ENCODE results near the gene ABHD10.
A peak's percentile ranks its signal among the peaks of the same experiment; 100 is the strongest.

ABHD10 gene

DNA sequence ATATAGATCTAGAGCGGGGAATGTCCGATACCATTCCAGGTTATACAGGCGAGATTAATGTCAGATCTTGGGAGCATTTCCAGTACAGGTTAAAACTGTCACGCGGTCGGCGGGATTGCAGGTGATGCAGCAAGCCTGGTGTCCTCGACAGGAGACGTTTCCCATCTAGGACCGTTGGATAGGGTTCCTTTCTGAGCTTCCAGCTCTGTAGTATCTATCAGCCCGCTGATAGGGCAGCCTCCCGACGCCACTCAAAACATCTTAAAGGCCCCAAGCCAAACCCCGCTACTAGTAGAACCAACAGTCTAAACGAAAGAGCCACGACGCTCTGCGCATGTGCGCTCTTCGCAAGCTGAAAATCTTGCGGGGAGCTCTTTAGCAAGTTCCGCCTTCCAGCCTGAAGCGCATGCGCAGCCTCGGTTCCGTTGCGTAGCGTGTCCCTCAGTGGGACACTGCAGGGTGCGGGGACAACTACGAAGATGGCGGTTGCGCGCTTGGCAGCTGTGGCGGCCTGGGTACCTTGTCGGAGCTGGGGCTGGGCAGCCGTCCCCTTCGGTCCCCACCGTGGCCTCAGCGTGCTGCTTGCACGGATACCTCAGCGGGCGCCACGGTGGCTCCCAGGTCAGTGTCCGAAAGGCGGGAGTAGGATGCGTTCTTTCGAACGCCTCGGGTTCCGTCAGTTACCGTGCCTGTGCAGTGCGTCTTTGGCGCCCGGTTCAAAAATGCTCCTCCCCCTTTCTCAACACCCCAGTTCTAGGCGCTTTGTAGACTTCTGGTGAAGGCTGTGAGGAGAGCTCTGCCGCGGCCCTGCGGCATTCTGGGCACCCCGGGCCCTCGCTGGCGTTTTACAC, at the start of gene ABHD10:
Gene ABHD10 (plus strand): TSS at position 444 of the 851 bp plus-strand sequence. CDS start 36 bp downstream, at position 480.
- peak; percentile 93 for DNase-seq

DNA sequence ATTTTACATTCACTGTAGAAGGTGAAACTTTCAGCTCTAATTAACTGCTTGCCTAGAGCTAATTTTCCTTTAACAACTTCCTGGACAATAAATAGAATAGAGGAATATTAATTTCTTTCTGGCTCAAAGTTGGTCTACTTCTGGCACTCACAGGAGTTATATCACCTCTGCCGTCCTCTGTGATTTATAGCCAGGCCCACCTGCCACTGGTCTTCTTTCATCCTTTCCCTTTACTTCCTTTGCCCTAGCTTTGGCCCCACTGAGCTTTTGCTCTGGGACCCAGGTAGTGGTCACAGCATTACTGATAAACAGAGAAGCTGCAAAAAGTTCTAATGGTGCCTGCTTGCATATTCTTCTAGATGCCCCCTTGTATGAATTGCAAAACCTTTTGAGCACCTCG, 49.3 kb upstream of the ABHD10 start:
- no peak for DNase-seq

DNA sequence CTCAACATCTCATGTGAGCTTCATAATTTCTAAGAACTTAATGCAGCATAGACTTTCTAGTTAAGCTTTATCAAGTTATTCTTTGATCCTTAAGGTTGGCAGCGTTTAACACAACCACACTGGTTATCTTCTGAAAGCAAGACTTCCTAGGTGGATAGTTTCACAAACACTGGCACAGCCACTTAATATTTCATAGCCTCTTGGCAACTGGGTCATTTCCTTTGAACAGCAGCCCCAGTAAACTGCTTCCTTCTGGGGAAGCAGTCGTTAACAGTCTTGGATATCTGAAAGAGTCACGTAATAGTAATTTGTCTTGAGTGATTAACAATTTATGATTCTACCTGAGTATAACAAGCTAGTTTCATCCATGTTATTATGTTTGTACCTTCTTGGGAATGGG, 45.9 kb upstream of the ABHD10 start:
- DNase-seq = no peak

DNA sequence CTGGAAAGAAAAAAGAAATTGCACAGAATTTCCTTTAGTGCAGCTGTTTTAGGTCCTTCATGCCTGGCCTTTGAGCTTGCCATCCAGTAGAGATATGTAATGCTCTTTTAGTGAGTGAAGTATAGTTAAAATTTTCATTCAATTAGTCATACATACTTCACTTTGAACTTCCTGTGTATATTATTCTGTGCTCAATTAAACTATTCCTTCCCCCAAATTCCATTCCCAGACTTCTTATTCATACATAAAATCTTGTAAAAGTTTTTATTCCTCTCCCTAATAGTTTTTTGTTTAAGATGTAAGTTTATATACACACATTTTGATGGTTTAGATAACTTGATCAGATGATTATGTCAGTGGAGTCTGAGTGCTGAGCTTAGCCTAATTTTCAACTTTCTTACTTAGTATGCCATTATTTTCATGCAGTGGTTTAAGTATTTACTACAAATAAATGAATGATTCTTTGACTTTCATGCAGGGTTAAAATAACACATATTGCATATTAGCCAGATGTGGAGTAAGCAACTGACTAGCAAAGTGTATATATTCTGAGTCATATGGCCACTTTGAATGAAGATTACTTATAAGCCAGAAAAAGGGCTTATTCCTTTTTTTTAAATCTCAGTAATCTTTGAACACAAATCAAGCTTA, 42.5 kb upstream of the ABHD10 start:
- no peak for DNase-seq

DNA sequence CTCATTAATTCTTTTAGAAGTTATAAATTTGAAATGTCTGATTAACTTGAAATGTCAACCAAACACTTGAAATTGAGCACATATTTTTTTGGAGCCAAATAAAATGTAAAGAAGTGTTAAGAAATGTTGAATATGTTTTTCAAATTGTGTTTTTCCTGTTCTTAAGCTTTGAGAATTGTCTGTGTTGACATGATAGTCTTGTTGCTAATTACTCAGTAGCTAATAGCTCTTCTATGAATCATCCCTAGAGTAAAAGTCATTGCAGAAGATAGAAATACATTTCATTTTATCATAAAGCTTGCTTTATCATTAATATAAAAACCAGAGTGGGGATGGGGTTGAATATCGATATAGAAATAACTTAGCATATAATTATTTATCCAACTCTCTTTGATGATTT, 41.9 kb upstream of the ABHD10 start:
- DNase-seq = no peak

DNA sequence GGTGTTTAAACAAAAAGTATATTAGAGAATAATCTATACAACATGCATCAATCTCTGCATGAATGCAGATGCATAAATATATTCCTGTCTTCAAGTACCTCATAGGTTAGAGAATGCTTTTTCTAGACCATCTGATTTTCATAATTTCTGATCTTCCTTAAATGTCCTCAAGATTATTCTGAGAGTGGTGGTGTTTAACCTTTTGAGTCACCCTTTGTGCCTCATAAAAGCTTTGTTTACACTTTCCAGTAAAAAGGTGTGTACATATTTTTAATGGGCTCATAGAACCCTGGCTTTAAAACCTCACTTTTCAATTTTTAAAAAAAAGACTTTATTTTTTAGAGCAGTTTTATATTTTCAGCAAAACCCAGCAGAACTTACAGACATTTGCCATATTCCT, 41.0 kb upstream of the ABHD10 start:
- no peak for DNase-seq

DNA sequence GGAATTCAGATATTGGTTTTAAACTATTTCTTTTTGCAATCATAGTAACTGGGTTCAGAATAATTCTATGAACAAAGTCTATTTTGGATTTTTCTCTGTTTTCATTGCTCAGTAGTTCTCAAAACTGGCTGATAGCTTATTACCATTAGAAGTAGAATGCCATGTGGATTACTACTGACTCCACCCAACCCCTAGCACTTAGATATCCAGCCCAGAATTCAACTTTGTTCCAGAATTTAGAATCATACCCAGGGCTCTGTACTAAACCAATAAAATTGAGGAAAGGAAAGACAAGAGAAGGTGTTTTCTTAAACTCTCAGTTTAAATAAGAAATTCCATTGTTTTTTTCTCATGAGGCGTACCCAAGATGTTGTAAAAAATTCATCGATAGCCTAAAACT, 39.0 kb upstream of the ABHD10 start:
- DNase-seq = no peak

DNA sequence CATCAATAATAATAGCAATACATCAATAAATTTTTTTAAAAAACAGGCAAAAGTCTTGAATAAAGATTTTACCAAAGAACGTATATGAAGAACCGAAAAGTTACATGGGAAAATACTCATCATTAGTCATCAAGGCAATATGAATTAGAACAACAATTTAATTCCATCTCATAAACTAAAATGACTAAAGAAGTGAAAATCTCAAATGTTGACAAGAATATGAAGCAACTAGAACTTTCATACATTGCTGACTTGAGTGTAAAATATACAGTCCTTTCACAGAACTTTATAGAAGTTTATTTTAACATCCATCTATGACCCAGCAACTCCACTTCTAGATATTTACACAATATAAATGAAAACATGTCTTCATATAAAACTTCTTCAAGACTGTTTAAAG, 35.3 kb upstream of the ABHD10 start:
- no peak for DNase-seq

DNA sequence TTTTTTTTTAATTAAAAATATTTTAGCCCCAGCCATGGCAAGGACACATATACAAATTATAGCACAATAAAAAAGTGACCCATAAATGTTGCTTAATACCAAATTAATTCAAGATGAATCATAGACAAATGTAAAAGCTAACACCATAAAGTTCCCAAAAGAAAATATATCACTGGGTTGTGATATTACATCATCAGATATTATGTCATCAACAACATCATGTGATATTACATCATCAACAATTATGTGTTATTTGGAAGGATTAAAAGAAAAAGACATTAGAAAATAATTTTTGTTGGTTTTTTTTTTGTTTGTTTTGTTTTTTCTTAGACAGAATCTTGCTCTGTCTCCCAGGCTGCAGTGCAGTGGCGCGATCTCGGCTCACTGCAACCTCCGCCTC, 34.5 kb upstream of the ABHD10 start:
- no peak for DNase-seq

DNA sequence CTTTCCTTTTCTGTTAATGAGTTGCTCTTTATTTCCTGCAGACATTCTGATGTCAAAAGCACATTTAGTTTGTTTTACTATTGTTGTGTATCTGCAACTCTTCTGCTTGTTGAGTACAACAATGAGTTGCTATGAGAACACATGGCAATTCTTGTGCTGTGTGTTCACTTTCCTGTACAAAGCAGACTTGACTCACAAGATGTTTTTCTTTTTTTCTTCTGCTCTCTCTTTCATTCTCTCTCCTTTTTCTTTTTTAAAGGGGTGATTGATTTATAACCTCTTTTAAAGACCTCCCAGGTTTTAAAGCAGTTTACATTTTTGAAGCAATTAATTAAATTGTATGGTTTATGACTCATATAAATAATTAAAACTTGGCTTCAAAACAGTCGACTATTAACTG, 31.6 kb upstream of the ABHD10 start:
- no peak for DNase-seq

DNA sequence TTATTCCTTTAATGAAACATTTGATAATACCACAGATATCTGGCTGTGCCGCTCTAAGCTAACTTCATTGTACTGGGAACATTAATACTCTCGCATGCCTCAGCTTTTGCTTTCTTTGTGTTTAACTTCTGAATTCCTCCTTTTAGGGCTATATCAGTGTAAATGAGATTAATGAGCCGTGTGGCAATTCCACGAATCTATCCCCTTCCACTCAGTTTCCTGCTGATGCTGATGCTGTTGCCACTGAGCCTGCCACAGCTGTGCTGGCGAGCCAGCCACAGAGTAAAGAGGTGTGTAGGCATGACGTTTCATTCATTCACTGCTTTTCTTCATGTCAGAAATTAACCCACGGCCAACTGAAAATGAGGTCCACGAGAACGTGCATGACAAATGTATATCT, 30.0 kb upstream of the ABHD10 start:
- no peak for DNase-seq

DNA sequence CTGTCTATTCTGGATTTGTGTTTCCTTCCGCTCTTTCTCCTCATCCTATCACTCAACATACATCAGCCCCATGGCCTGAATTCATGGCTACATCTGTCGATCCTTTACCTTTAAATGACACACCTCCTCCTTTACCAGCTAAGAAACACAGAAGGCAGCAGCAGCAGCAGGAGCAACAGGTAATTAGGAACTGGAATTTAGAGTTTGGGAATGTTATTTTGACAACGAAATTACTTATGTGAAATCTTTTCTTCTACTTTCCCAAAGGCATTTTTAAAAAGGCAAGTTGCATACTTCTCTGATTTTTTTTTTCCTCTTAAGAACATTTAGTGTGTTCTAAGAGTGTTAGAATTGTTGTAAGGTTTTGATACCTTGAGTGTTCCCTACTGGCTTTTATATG, 29.1 kb upstream of the ABHD10 start:
- no peak for DNase-seq

DNA sequence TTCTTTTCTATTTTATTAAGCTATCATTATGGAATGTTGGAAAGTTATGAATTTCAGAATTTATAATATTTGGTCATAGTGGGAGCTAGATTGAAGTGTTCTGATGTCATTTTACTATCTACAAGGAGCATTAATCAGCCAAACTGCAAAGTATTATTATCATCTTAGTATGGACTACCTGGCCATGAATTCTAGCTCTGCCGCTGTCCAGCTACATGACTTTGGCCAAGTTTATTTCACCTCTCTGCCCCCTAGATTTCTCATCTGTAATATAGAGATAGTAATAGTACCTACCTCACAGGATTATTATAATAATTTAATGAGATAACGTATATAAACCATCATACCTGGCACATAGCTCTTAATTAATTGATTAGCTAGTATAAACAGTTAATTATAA, 27.8 kb upstream of the ABHD10 start:
- DNase-seq = no peak

DNA sequence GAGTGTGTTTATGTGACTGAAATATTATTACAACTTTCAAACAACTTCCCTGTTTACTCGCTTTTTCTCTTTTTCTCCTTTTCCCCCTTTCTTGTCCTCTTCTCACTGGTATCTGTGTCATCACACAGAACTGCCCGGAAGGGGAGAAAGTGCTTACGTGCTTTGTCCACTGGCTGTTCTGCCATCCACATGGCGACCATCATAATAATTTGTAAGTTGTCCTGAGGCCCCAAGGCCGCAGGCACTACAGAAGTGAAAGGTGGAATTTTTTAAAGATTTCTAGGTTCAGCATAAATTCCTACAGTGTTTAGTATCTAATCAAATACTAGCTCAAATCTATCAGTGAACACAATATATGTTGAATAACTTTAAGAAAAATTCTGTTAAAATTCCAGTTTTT, 26.7 kb upstream of the ABHD10 start:
- no peak for DNase-seq

DNA sequence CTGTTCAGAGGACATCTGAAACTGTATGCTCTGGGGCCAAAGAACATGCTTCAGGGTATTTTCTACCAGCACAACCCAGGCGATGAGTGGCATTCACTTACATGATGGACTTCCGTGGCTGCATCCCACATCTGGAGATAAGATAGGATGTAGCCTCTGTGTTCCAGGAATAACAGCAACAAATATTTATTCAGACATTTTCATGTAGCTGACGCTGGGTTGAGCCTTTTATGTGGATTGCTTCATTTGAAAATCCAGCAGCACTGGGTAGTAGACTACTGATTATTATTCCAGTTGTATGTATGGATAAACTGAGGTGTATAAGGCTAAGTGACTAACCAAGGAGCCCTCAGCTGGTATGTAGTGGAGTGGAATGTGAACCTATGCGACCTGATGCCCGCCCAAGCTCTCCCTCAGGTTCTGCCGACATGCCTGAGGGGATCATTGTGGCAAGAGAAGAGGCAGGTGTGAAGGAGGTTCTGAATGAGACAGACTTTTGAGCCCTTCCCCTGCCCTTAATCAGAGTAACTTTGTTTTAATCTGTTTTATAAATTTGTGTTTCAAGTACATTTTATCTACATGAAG, 25.9 kb upstream of the ABHD10 start:
- no peak for DNase-seq

DNA sequence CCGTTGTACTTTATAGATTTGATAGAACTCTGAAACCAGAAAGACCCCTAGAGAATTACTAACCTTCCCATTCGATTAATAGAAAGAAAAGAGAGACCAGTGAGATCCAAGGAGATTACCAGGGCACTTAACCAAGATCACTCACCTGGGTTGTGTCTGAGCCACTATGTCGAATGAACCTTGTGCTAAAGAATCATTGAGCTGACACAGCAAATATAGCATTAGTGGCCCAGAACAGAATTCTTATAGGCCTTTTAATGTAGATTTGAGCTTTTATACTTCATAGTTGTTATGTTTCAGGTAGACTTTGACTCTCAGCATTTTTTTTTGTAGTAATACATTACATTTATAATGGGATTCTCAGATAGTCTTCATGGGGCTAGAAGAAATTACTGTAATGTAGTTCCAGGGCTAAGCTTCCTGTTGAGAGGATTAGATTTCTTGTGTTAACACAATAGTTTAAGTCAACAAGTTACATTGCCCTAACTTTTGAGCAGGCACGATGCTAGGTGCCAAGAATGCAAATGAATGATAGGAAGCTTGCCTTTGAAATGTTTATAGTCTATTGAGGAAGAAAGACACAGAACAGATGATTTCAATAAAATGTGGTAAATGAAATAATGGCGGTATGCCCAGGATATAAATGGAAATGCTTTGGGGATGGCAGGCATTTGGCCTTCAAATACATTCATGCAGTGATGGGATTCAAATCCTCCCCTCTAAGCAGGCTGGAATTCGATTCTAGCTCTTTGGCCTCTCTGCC, 24.4 kb upstream of the ABHD10 start:
- DNase-seq = no peak

DNA sequence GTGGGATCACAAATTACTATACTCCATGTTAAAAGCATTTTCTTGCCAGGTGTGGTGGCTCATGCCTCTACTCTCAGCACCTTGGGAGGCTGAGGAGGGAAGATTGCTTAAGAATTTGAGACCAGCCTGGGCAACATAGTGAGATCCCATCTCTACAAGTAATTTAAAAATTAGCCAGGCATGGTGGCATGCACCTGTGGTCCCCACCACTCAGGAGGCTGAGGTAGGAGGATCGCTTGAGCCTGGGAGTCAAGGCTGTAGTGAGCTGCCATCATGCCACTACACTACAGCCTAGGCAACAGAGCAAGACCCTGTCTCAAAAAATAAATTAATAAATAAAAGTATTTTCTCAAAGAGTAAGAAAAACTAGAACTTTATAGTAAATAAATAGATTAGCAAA, 22.9 kb upstream of the ABHD10 start:
- no peak for DNase-seq

DNA sequence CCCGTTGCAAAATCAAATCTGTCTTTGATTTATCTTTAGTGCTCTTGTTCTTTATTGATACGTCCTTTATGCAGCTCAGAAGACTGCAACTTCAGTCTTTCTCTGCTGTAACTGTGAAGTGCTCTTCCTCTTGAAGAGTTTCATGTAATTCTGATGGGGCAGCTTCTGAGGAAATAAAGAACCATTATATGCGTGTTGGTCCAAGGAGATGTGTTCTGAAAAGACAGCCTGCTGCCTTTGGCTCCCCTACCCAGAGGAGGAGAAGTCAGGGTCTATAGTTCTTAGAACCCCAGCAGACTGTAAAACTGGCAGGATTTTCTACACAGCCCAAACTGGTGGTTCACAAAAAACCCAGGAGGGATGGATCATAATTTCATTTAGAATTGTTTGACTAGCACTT, 22.4 kb upstream of the ABHD10 start:
- DNase-seq = no peak

DNA sequence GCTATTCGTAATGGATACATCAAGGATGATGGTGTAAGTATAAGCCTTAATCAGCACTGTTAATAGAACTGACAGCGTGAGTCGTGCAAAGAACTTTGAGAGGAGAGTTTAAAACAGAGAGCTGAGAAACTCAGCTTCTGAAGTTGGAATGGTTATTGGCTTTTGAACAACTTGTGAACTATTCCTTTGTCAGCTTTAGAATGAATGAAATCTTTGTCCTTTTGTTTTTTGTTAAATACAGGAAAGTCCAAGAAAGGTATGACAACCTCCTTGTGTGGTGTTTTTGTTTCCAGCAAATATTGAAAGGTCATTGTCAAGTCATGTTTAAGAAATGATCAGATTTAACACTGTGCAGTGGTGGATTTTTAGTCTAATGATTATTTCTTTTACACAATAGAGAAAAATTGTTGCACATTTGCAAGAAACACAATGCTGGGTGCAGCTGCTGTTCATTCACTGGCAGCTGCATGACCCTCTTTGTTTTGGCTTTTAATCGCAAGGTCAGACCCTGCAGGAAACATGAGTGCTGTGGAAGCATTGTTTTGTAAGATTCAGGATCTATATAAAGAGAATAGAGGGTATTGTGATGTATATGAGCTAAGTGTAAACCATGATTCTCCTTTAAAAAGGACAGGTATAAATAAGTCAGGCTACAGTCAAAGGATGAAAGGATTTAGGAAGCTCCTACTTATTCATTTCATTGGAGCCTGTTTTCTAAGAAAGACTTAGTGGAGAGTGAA, 21.7 kb upstream of the ABHD10 start:
- DNase-seq = no peak

DNA sequence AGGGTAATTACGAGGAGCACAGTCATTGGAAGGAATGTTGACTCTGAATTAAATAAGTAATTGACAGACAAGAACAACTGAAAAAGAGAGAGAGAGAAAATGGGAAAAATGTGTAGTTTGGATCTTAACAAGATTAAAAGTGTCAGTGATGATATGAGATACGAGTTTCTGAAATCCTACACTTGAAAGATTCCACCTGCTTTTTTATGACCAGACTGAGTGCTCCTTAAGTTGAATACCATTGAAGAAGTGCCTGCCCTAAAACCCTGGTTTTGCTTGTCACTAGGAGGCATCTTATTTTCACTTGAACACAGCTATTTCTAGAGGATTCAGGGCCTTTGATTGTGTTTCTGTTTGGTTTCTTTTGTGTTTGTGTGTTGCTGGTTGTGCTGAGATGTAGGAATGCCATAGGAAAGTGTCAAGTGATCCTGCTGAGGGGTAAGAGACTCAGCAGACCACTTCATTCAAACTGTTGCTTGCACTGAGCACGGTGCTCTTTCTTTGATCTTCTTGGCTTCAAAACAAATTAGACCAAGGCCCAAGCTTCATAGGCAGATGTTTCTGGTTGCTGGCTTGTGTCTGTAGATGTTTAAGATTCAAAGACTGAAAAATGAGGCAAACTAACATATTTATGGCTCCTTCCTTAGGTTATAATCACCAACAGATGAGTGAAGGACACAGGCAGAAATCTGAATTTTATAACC, 17.2 kb upstream of the ABHD10 start:
- no peak for DNase-seq

DNA sequence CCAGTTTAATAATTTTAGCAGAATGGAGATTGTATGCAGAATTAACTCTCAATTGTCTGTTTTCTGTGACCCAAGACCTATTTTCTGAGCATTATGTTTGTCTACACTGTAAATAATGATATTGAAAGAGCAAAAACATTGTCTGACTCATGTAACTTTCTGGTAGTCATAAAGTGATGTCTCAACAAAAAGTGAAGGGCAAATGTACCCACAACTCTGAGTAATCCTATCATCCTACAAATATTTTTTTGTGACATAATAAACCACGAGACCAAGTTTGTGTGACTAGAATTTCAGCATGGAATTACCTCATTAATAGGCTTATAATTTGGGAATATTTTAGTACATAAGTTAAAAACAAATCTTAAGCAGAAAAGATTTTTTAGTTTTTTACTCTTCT, 15.4 kb upstream of the ABHD10 start:
- DNase-seq = no peak

DNA sequence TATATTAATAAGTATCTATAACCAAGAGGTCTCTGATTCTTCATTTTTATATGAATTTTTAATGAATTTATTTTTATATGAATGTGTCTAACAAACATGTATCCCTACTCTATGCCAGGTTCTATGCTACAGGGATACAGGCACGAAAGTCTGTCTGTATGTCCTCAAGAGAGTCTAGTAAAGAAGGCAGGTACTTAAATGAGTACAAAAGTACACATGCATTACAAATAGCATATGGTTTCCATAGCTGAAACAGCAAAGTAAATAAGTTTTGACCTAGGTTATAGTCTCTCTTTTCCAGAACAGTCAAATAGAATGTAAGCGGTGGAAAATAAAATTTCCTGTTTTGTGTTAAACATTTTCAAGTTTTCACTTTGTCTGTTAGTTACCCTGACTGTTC, 13.3 kb upstream of the ABHD10 start:
- no peak for DNase-seq

Data from DMS 273 treated with DMSO at 0.1 percent for 48 hours (cell line).